Prostate gland (tissue), 2 donors: ENCODE results near the gene GAS6.

Source experiments
- POLR2AphosphoS5 ChIP-seq: sonication (generic); formaldehyde crosslinking; IDR thresholded peaks from one replicate; pipeline ENCODE4 v1.6.1; 2017; ENCODE audit warnings: antibody characterized with exemption
- TF ChIP-seq, protein P1 (sequence below), 4 experiments: fragments of 200-600 bp in 2 of 4; fragments of 450-650 bp in 2 of 4; sonication (generic) in 2 of 4; IDR thresholded peaks; 1 replicate in 3 of 4; 2 replicates in 1 of 4; pipeline ENCODE4 v1.5.1; 2016 to 2019; ENCODE audit warnings: antibody characterized with exemption in 4 of 4, mild to moderate bottlenecking in 2 of 4, moderate library complexity in 2 of 4

DNA sequence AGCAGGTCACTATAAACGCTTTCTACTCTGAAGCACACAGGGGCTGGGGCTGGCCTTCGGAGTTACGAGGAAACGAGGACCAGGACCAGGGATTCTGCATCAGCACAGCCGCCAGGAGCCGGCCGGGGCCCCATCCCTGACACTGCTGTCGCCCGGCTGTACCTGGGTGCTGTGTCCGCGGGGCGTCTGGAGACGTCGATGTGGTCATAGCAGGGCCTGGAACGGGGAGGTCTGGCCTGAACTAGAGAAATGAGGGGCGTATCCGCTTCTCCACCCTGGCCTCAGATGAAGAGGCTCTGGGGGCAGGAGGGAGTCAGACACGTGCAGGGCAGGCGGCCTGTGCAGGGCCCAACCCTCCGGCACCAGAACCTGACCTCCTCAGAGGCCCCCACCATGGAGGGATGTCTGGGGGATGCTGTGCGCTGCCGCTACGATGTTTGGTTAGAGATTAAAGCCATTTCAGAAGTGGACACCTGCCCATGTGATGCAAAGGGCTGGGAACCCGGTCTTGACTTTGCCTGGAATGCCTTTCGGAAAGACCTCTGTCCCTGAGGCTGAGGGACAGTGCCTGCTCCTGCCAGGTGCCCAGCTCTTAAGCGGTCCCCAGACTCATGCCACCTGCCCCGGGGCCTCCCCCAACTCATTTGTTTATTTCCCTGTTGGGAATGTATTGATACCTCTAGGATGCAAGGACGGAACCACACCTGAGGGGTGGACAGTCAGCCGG lies 21.4 kb downstream of the GAS6 start:
- TF ChIP-seq, protein P1, sequence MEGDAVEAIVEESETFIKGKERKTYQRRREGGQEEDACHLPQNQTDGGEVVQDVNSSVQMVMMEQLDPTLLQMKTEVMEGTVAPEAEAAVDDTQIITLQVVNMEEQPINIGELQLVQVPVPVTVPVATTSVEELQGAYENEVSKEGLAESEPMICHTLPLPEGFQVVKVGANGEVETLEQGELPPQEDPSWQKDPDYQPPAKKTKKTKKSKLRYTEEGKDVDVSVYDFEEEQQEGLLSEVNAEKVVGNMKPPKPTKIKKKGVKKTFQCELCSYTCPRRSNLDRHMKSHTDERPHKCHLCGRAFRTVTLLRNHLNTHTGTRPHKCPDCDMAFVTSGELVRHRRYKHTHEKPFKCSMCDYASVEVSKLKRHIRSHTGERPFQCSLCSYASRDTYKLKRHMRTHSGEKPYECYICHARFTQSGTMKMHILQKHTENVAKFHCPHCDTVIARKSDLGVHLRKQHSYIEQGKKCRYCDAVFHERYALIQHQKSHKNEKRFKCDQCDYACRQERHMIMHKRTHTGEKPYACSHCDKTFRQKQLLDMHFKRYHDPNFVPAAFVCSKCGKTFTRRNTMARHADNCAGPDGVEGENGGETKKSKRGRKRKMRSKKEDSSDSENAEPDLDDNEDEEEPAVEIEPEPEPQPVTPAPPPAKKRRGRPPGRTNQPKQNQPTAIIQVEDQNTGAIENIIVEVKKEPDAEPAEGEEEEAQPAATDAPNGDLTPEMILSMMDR (IDR thresholded peaks at IDR 0.05): no peak
- TF ChIP-seq POLR2AphosphoS5: no peak
